ENCODE results near the gene MIEF1. TPM values are rescaled to one million over a fixed set of nuclear protein-coding genes. Genes with fewer than 3 reads are reported as not detected.

Gene MIEF1
- total and polyA plus RNA-seq, 8 donors = 5.1 to 47.3 (median 16.2) TPM

DNA sequence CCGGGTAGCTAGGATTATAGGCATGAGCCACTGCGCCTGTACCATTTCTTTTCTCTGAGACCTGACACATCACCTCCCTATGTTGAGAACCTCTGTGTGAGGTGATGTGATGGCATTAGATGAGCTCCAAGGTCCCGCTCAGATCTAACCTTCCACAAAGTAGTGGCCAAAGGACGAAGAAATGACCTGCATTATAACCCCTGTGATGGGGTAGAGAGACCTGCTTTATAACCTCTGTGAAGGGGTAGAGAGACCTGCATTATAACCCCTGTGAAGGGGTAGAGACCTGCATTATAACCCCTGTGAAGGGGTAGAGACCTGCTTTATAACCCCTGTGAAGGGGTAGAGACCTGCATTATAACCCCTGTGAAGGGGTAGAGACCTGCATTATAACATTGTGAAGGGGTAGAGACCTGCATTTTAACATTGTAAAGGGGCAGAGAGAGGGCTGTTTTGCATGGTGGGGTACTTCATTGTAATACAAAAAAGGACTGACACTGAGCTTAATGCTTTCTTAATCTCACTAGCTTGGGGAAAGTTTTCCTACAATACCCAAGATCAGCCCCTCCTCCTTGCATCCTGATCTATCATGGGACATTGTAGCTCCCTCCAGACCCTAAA, 8.5 kb downstream of the MIEF1 start:
- no peak for TF ChIP-seq EP300 (IDR thresholded peaks at IDR 0.05)
- TF ChIP-seq CTCF (IDR thresholded peaks at IDR 0.05) = no peak
- TF ChIP-seq POLR2AphosphoS5 (IDR thresholded peaks at IDR 0.05) = no peak
- no peak for TF ChIP-seq POLR2A (IDR thresholded peaks at IDR 0.05)
- peaks cover 0 to 17% (median 6%) of the 10 kb centered on the region in 4 donors for H3K4me1 ChIP-seq
- no peaks in the 10 kb centered on the region for H3K27me3 ChIP-seq
- no peak overlapping the region for H3K4me3 ChIP-seq
- no peak for DNase-seq
- 85 to 95% (median 92%) methylated on average over 4 of the region's 4 CpGs for WGBS, 5 donors
- no peak overlapping the region for H3K27ac ChIP-seq
- H3K36me3 ChIP-seq = peaks cover 70 to 100% (median 100%) of the 10 kb centered on the region in 4 donors
- H3K9me3 ChIP-seq = no peaks in the 10 kb centered on the region
- intact Hi-C loops (cut with DNase I; ENCODE audit: low total_unique reads) = loop anchor here (10.0 kb wide), 1 partner anchor 106 kb away; no protein-coding TSS in a partner anchor

GRCh38 chr22:39511226-39511625, 9.1 kb downstream of the MIEF1 start:
- intact Hi-C loops (cut with DNase I; ENCODE audit: low total_unique reads) = loop anchor here (10.0 kb wide), 1 partner anchor 106 kb away; no protein-coding TSS in a partner anchor
- no peak overlapping the region for H3K4me3 ChIP-seq
- 90 to 97% (median 94%) methylated on average over 13 of the region's 13 CpGs for WGBS, 5 donors
- H3K27ac ChIP-seq = no peak overlapping the region
- TF ChIP-seq POLR2A (IDR thresholded peaks at IDR 0.05) (no peak), POLR2AphosphoS5 (IDR thresholded peaks at IDR 0.05) (no peak), CTCF (IDR thresholded peaks at IDR 0.05) (no peak), EP300 (IDR thresholded peaks at IDR 0.05) (no peak)
- peaks cover 64 to 100% (median 99%) of the 10 kb centered on the region in 4 donors for H3K36me3 ChIP-seq
- DNase-seq = no peak
- no peaks in the 10 kb centered on the region for H3K9me3 ChIP-seq
- H3K4me1 ChIP-seq = peaks cover 0 to 13% (median 5%) of the 10 kb centered on the region in 4 donors
- H3K27me3 ChIP-seq = no peaks in the 10 kb centered on the region

DNA sequence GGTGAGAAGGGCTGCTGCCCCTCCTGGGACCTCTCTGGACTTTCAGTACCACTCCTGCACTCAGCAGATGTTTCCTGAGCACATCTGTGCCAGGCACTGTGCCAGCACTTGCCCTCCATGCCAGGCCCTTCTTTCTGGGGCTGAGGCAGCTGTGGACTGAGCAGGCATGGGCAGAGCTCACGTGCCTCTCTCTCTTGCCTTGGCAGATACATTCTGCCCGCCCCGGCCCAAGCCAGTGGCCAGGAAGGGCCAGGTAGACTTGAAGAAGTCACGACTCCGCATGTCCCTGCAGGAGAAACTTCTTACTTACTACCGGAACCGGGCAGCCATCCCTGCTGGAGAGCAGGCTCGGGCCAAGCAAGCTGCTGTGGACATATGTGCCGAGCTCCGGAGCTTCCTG, 9.9 kb downstream of the MIEF1 start:
- H3K4me3 ChIP-seq = no peak overlapping the region
- intact Hi-C loops (cut with DNase I; ENCODE audit: low total_unique reads) = loop anchor here (10.0 kb wide), 1 partner anchor 107 kb away; no protein-coding TSS in a partner anchor
- H3K36me3 ChIP-seq = peaks cover 60 to 100% (median 98%) of the 10 kb centered on the region in 4 donors
- WGBS, 5 donors = 89 to 97% (median 92%) methylated on average over 8 to 10 of the region's 10 CpGs
- TF ChIP-seq POLR2AphosphoS5 (IDR thresholded peaks at IDR 0.05) (no peak), EP300 (IDR thresholded peaks at IDR 0.05) (no peak), CTCF (IDR thresholded peaks at IDR 0.05) (no peak), POLR2A (IDR thresholded peaks at IDR 0.05) (no peak)
- H3K27ac ChIP-seq = no peak overlapping the region
- peaks cover 0 to 10% (median 2%) of the 10 kb centered on the region in 4 donors for H3K4me1 ChIP-seq
- H3K27me3 ChIP-seq = no peaks in the 10 kb centered on the region
- DNase-seq = no peak
- no peaks in the 10 kb centered on the region for H3K9me3 ChIP-seq

DNA sequence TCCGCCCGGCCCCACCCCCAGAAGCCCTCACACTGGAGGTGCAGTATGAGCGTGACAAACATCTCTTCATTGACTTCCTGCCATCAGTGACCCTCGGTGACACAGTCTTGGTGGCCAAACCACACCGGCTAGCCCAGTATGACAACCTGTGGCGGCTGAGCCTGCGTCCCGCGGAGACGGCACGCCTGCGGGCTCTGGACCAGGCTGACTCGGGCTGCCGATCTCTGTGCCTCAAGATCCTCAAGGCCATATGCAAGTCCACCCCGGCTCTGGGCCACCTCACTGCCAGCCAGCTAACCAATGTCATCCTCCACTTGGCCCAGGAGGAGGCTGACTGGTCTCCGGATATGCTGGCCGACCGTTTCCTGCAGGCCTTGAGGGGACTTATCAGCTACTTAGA, 11.7 kb downstream of the MIEF1 start:
- DNase-seq = no peak
- Histone ChIP-seq H3K4me3 (no peak overlapping the region), H3K4me1 (peaks cover 2 to 22% (median 10%) of the 10 kb centered on the region in 4 donors), H3K27ac (peak overlapping the region in 2 of 5 donors; percentile 1 to 30), H3K36me3 (peaks cover 56 to 89% (median 85%) of the 10 kb centered on the region in 4 donors), H3K9me3 (no peaks in the 10 kb centered on the region), H3K27me3 (no peaks in the 10 kb centered on the region)
- 69 to 89% (median 81%) methylated on average over 5 to 18 of the region's 18 CpGs for WGBS, 5 donors
- TF ChIP-seq EP300 (IDR thresholded peaks at IDR 0.05) (no peak), CTCF (IDR thresholded peaks at IDR 0.05) (no peak), POLR2AphosphoS5 (IDR thresholded peaks at IDR 0.05) (no peak), POLR2A (IDR thresholded peaks at IDR 0.05) (no peak)
- intact Hi-C loops (cut with DNase I; ENCODE audit: low total_unique reads) = loop anchor here (10.0 kb wide), 1 partner anchor 109 kb away; no protein-coding TSS in a partner anchor

All from stomach (tissue), 9 donors.